GM23248 (cell line): ENCODE measurements around the gene R3HDM2.

Source experiments
- EZH2 ChIP-seq: fragments of 200-600 bp; sonication (generic); IDR thresholded peaks from 2 replicates; pipeline ENCODE4 v1.6.1; 2018; ENCODE audit warnings: antibody characterized with exemption, mild to moderate bottlenecking; ENCODE audit not compliant: insufficient read depth, poor library complexity, severe bottlenecking
- EZH2phosphoT487 ChIP-seq: fragments of 200-600 bp; sonication (generic); IDR thresholded peaks from 2 replicates; pipeline ENCODE4 v1.6.1; 2018; ENCODE audit warnings: antibody characterized with exemption, moderate library complexity, mild to moderate bottlenecking, low read depth; ENCODE audit not compliant: insufficient read depth

GRCh38 chr12:57273516-57273915, 157.3 kb downstream of the R3HDM2 start:
- TF ChIP-seq EZH2 = no peak
- TF ChIP-seq EZH2phosphoT487 = no peak
